GM19452 (cell line): ENCODE data around the gene POLR1E.
"Not testable (repeated sequence)": the region's sequence is repeated elsewhere in the genome, so short reads cannot be mapped to it uniquely, and the experiment has no call there.

Experiments used
- ATAC-seq: cut with Tn5 transposase; IDR thresholded peaks from one replicate; pipeline ENCODE4 v1.9.1; 2021; ENCODE audit not compliant: unreplicated experiment

POLR1E gene

DNA sequence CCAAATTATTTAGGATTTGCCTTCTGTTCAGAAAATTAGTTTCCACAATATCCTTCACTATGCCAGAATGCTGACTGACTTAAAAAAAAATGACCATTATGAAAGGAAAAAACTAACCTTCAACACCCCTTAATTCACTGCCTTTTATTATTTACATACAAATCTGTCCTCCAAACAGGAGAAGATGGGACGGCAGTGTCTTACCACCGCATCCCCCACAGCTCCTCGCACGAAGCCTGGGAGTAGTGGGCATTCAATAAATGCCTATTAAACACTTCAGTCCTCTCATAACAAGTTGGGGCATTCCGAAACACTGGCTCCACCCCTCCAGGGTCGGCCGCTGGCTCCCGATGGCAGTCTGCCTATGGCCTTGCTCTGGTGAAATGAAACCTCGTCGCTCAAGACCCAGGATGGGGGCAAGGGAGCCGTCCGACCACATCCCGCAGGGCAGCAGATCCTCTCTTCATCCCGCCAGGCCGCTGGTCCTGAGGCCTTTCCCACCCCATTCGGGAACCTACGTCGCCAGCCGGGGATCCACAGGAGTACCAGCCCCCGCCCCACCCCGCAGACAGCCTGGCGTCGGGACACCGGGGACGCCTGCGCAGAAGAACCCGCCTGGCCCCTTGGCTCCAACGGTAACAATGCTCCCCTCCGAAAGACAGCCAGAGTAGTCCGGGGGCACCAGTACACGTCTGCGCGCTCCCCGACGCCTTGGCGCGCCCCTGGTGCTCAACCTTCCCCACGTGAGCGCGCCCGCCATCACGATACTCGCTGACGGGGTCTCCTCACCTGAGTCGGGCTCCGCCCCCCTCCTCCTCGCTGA, 21.1 kb upstream of the POLR1E start:
- peak; percentile 45 for ATAC-seq

DNA sequence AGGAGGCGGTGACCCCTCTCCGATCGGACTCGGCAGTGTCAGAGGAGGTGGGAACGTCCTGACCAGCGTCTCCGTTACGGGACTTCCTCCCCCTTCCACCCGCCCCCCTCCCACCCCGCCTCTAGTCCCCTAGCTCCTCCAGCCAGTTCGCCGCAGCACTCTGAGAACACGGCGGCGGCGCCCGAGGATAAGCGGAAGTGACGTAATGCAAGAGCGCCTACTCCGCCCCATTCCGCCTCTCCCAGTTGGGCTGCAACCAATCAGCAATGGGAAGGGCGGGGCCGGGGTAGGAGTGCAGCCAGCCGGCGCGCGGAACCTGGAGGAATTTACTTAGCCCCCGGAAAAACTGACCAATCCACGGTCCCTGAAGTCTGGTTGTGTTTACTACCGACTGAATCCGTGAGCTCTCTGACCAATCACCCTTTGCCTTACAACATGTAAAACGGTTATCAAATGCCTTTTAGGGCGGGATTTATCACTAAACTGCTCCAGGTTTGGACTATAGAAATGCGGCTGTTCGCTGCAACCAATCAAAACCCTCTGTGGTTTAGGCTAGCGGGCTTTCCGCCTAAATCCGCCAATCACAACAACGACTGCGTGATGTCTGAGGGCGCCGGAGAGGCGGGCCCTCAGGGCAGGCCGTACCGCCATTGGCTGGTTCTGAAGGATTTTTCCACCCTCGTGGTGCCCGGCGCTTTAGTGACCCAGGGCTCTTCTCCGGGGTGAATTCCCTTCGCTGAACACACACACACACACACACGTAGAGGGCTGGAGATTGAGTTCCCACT, 20.3 kb upstream of the POLR1E start, which contains the start of gene ZBTB5:
ZBTB5 (minus strand) TSS at position 202 of the 788 bp plus-strand sequence. CDS start 22,899 bp downstream, outside the sequence.
- peak; percentile 73 for ATAC-seq

DNA sequence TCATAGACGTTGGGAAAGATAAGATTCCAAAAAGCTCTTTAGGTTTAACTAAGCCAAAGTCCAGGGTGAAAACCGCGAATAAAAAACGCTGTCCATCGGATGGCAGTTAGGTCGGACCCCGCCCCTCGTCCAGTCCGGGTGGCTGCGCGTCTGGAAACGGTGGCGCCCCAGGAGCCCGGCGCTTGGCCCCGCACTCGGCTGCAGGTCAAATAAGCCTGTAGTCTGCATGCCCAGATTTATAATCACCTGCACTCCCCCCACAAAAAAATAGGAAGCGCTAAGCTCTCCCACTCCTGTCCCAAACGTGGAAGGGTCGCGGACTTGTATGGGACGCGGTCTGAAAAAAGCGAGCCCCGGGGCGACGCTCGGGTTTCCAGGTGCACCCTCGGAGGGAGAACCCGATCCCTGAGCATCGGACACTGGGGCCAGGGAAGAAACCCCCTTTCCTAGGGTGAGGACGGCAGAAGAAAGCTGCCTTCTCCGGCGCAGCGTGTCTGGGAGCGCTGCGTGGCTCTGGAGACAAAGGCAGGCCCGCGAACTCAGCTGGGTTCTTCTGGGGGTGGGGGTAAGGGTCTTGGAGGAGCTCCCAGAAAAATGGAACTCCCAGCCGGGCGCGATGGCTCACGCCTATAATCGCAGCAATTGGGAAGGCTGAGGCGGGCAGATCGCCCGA, 19.6 kb upstream of the POLR1E start:
- peak; percentile 7 for ATAC-seq

DNA sequence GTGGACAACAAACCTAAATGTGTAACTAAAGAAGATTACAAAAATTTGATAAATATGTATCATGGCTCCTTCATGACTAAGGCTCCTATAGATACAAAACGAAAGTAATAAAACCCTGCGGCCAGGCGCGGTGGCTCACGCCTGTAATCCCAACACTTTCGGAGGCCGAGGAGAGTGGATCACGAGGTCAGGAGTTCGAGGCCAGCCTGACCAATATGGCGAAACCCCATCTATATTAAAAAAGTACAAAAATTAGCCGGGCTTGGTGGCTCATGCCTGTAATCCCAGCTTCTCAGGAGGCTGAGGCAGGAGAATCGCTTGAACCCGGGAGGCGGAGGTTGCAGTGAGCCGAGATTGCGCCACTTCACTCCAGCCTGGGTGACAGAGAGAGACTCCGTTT, 18.2 kb upstream of the POLR1E start:
- not testable (repeated sequence) for ATAC-seq

DNA sequence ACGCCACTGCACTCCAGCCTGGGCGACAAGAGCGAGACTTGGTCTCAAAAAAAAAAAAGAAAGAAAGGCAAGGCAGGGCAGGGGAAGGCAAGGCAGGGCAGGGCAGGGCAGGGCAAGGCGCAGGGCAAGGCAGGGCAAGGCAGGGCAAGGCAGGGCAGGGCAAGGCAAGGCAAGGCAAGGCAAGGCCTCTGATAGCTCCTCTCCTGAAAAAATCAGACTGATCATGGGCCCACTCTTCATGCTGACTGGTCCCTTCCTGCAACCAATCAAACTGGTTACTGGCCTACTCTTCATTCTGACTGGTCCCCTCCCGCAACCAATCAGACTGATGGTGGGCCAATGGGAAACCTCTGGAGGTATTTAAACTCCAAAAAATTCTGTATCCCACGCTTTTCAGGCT, 17.1 kb upstream of the POLR1E start:
- no peak for ATAC-seq

DNA sequence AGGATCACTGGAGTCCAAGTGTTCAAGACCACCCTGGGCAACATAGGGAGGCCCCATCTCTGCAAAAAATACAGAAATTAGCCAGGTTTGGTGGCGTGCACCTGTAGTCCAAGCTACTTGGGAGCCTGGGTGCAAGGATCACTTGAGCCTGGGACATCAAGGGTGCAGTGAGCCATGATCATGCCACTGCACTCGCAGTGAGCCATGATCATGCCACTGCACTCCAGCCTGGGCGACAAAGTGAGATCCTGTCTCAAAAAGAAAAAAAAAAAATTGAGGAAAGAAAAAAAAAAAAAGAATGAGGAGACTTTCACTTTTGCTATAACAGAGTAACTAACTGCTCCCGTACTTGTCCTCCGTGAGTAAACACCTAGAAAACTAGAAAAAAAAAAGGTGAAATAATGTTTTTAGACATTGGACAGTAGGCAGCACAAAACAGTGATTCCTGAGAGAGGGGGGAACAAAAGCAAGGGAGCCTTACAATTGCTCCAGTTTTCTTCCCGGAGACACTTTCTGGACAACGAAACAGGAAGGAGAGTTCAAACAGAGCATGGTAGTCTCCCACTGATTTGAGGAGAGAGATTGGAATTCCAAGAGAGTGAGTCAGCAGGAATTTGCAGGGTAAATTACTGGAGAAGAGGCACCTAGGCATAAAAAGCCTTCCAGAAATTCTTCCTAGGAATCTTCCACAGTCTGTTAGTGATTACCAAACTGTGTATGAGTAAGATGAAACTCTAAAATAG, 13.6 kb upstream of the POLR1E start:
- no peak for ATAC-seq

DNA sequence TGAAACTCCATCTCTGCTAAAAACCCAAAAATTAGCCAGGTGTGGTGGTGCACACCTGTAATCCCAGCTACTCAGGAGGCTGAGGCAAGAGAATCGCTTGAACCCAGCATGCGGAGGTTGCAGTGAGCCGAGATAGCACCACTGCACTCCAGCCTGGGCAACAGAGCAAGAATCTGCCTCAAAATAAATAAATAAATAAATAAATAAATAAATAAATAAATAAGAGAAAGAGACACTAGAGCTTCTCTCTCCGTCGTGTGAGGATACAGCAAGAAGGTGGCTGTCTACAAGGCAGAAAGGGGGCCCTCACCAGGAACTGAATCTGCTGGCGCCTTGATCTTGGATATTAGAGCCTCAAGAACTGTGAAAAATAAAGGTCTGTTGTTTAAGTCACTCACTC, 11.8 kb upstream of the POLR1E start:
- ATAC-seq: not testable (repeated sequence)

DNA sequence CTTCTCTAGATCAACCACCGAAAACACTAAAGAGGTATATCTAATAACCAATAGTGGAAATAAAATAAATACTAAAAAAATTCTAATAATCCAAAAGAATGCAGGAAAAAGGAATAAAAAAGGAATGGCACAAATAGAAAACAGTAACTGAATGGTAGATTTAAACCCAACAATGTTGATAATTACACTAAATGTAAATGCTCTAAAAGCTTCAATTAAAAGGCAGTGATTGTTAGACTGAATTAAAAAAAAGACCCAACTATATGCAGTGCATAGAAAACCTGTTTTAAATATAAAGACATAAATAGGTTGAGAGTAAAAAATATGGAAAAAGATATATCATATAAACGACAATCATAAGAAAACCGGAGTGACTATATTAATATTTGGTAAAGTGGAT, 11.3 kb upstream of the POLR1E start:
- ATAC-seq: no peak

DNA sequence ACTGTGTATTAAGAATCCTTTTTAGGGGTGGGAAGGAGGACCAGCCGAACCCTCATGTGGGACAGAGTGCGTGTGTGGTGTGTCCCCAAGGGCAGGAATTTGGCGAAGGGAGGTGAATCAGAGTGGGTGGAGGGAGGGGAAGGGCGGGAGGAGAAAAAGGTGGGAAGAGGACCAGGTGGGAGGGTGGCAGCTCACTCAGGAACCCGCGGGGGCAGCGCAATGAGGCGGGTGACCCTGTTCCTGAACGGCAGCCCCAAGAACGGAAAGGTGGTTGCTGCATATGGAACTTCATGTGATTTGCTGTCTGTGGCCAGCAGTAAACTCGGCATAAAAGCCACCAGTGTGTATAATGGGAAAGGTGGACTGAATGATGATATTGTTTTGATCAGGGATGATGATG, 8.8 kb upstream of the POLR1E start:
- ATAC-seq: no peak

DNA sequence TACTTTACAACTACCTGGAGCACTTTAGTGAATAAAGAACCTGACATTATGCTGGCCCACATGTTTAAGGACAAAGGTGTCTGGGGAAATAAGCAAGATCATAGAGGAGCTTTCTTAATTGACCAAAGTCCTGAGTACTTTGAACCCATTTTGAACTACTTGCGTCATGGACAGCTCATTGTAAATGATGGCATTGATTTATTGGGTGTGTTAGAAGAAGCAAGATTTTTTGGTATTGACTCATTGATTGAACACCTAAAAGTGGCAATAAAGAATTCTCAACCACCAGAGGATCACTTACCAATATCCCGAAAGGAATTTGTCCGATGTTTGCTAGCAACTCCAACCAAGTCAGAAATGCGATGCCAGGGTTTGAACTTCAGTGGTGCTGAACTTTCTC, 8.3 kb upstream of the POLR1E start:
- ATAC-seq: not testable (repeated sequence)

DNA sequence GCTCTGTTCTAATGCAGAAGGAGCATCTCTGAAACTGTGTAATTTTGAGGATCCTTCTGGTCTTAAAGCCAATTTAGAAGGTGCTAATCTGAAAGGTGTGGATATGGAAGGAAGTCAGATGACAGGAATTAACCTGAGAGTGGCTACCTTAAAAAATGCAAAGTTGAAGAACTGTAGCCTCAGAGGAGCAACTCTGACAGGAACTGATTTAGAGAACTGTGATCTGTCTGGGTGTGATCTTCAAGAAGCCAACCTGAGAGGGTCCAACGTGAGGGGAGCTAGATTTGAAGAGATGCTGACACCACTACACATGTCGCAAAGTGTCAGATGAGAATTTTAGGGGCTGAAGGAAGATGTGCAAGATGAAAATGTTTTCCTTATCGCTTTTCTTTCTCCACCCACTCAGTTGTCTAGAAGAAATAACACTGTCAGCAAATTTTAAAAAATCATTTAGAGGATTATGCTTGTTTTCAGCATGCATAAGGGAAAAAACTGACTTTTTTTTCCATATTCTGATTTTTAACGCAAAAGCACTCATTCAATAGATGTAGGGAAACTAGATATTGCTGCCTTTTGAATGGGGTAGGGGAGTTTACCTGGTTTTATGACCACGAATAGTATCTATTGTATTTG, 7.6 kb upstream of the POLR1E start:
- ATAC-seq: not testable (repeated sequence)

DNA sequence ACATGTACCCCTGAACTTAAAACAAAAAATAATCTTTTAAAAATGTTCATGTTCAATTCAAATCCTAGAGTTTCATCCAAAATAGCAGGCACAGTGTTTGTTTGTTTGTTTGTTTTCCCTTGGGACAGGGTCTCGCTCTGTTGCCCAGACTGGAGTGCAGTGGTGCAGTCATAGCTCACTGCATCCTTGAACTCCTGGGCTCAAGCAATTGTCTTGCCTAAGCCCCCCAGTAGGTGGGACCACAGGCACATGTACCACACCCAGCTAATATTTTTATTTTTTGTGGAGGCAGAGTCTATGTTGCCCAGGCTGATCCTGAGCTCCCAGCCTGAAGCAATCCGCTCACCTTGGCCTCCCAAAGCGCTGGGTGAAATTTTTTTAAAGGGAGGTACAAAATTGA, 5.0 kb upstream of the POLR1E start:
- no peak for ATAC-seq

DNA sequence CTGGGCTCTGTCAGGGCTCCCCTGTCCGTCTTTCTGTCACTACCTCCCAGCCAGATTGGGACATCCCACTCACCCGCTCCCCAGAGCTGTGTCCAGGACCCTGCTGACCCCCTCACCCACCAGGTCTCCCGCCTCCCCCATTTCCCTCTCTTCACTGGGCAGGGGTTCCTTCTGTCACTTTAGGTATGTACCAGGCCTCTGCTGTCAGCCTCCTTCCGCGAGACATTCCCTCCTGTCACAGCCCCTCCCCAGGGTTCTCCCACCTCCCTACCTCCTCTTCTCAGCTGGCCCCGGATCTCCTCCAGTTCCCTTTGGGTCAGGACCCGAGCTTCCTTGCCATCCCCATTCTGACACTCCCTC, 488 bp downstream of the POLR1E start:
- no peak for ATAC-seq

DNA sequence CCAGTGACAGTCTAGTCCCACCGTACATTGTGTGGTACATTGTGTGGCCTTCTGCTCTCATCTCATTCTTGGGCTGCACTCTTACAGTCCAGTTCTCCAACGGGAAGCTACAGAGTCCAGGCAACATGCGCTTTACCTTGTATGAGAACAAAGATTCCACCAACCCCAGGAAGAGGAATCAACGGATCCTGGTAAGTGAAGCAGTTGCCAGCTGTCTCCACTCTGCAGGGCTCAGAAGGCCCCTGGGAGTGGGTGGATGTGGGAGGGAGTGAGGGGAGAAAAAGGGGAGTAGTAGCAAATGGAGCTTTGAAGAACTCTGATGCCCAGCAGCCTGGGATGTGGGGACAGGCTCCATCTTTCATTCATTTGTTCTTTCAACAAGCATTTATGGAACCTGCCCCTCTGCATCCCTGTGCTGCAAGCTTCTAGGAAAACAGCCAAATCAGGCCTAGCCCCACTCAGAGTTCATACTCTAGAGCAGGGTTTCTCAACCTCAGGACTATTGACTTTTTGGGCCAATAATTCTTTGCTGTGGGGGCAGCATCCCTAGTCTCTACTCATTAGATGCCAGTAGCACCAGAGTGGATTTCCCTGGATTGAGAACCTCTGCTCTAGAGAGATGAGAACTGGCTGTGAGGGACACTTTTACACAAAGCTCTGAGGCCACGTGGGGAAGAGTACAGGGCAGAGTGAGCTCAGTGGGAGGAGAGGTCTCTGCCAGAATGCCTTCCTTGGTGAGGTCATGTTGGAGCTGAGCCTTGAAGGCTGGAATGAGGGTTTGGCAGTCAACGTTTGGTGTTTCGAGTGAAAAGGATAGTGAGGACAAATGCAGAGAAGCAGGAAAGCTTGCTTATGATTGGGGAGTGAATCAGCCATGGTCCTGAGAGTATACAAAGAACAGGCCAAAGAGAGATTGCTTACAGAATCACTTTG, 1.1 kb downstream of the POLR1E start:
- no peak for ATAC-seq

DNA sequence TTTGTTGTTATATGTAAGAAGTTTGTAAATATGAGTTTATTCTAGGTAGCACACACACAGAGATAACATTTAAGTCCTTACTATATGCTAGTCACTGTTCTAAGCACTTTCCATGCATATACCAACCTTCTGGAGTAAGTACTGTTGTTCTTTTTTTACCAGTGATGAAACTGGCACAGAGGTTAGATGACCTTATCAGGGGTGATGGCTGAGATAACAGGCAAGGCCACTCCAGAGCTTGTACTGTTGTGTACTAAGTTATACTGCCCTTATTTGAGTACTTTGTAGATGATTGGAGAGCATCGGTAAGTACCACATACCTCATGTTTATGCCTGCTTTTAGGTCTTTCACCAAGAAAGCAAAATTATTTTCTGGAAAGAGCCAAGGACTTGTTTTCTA, 6.2 kb downstream of the POLR1E start:
- no peak for ATAC-seq

DNA sequence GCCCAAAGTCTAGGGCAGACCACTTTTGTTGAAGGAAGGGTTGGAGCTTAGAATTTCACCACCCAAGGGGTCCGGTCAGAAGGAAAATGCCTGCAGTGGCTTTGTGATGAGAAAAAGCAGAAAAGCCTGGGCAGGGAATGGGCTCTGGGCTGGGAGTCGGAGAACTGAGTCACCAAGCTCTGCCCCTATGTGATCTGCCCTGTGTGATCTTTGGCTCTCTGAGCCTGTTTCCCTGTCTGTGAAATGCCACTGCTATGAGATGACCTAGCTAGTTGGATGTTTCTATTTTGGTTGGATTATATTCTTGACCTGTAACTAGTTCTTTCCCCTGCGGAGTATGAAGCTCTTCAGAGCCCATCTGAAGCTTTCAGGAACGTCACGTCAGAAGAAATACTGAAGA, 9.8 kb downstream of the POLR1E start:
- ATAC-seq: no peak

DNA sequence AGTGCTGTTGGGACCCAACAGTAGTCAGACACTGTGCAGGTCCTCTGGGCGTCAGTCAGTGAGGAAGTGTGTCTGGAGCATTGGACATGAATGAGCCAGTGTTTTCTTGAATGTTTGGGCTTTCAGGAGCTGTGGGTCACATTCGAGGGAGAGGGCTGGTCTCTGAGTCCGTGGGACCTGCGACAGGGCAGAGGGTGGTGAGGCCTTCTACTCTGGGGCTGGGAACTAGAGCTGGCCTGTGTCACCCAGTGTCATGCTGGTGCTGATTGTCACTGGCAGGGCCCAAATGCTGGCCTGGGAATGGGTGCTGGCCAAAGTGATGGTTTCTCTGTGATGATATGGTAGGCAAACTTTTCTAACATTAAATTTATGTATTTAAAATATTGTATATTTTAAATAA, 10.3 kb downstream of the POLR1E start:
- ATAC-seq: no peak

DNA sequence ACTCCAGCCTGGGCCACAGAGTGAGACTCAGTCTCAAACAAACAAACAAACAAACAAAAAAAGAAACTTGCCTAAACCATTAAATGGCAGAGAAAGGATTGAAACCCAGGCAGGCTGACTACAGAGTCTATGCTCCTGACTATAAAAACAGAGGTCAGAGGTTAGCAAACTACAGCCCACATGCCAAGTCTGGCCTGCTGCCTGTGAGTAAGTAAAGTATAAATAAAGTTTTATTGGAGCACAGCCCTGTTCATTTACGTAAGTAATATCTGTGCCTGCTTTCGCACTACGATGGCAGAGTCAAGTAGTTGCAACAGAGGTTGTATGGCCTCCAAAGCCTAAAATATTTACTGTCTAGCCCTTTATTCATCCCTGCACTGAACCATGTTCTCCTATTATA, 11.6 kb downstream of the POLR1E start:
- ATAC-seq: no peak

DNA sequence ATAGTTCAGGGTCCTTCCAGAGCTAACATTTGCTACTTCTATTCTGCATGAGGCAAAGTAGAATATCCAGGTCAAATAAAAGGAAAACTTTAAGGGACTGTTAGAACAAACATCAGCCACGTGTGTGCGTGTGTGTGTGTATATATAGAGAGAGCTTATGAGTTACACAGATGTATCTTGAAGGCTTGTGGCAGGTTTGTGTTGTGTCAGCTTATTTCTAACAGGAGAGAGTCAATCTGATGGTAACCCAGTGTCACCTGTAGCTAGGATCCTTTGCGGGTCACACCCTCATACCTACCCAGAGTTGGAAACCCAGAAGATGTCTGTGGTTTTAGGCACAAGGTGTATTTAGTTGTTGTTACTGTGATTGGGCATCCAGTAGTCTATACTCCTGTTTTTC, 12.7 kb downstream of the POLR1E start:
- no peak for ATAC-seq

DNA sequence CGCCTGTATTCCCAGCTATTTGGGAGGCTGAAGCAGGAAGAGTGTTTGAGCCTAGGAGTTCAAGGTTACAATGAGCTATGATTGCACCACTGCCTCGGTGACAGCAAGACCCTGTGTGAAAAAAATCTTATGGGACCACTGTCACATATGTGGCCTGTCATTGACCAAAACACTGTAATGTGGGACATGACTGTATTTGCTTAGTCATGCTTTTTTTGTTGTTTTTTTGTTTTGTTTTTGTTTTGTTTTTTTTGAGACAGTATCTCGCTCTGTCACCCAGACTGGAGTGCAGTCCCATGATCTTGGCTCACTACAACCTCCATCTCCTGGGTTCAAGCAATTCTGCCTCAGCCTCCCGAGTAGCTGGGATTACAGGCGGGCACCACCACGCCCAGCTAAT, 13.5 kb downstream of the POLR1E start:
- ATAC-seq: no peak
